Activated T-helper 1 cell treated with anti-CD3 and anti-CD28 coated beads, Interleukin-12 subunit alpha, Interleukin-12 subunit beta, Interleukin-2, Interleukin-4 antibody, amounts not matched to agents 30 ng/mL and 10 ng/mL and 1 ng/mL, durations not matched to agents 14 hours and 24 hours and 36 hours (primary cell): ENCODE data around the gene NECTIN4. TPM values are rescaled to one million over a fixed set of nuclear protein-coding genes. Genes with fewer than 3 reads are reported as not detected.

Experiments
- total RNA-seq: library from RNA; stranded (reverse); gene quantifications from 2 replicates; pipeline ENCODE4 v1.2.3, GENCODE V29; 2022

NECTIN4 gene
- total RNA-seq, 1 donor from 2014 or later: not detected

Other genes starting within 250 kb of the NECTIN4 start
- 0.13 TPM in 1 of 2 replicates, not detected in the other for gene CD244, start 226.7 kb downstream of the NECTIN4 start, total RNA-seq
- gene ITLN1, start 204.4 kb downstream of the NECTIN4 start, total RNA-seq: not detected in 2 replicates
- gene ITLN2, start 134.7 kb downstream of the NECTIN4 start, total RNA-seq: not detected in 2 replicates
- 11.9 and 13.5 TPM in 2 replicates for gene F11R, start 68.4 kb downstream of the NECTIN4 start, total RNA-seq
- 40.5 and 43.3 TPM in 2 replicates for gene TSTD1, start 50.6 kb downstream of the NECTIN4 start, total RNA-seq
- gene USF1, start 43.6 kb downstream of the NECTIN4 start, total RNA-seq: 50.6 and 51.5 TPM in 2 replicates
- 149 and 151 TPM in 2 replicates for gene ARHGAP30, start 19.7 kb downstream of the NECTIN4 start, total RNA-seq
- gene KLHDC9, start 8.8 kb upstream of the NECTIN4 start, total RNA-seq: not detected in 2 replicates
- 147 and 164 TPM in 2 replicates for gene PFDN2, start 28.5 kb upstream of the NECTIN4 start, total RNA-seq
- gene NIT1, start 28.5 kb upstream of the NECTIN4 start, total RNA-seq: 51.3 and 56.3 TPM in 2 replicates
- gene DEDD, start 43.1 kb upstream of the NECTIN4 start, total RNA-seq: 44.5 and 48.0 TPM in 2 replicates
- 86.3 and 94.5 TPM in 2 replicates for gene UFC1, start 64.4 kb upstream of the NECTIN4 start, total RNA-seq
- 32.9 and 38.2 TPM in 2 replicates for gene USP21, start 69.9 kb upstream of the NECTIN4 start, total RNA-seq
- gene PPOX, start 76.9 kb upstream of the NECTIN4 start, total RNA-seq: 25.1 and 26.0 TPM in 2 replicates
- 66.4 and 68.2 TPM in 2 replicates for gene B4GALT3, start 87.9 kb upstream of the NECTIN4 start, total RNA-seq
- 0.23 and 0.24 TPM in 2 replicates for gene ADAMTS4, start 109.5 kb upstream of the NECTIN4 start, total RNA-seq
- 72.9 and 84.1 TPM in 2 replicates for gene NDUFS2, start 112.8 kb upstream of the NECTIN4 start, total RNA-seq
- 0.93 and 1.5 TPM in 2 replicates for gene FCER1G, start 125.7 kb upstream of the NECTIN4 start, total RNA-seq
- gene APOA2, start 134.1 kb upstream of the NECTIN4 start, total RNA-seq: not detected in 2 replicates
- gene TOMM40L, start 136.5 kb upstream of the NECTIN4 start, total RNA-seq: 25.3 and 28.0 TPM in 2 replicates
- gene NR1I3, start 148.6 kb upstream of the NECTIN4 start, total RNA-seq: not detected in 2 replicates
- 0.20 TPM in 1 of 2 replicates, not detected in the other for gene PCP4L1, start 169.2 kb upstream of the NECTIN4 start, total RNA-seq
- gene MPZ, start 220.4 kb upstream of the NECTIN4 start, total RNA-seq: 3.0 and 4.0 TPM in 2 replicates
- 157 and 162 TPM in 2 replicates for gene SDHC, start 224.8 kb upstream of the NECTIN4 start, total RNA-seq